K562 (cell line): ENCODE results near the gene FLAD1. TPM values are rescaled to one million over a fixed set of nuclear protein-coding genes. Genes with fewer than 3 reads are reported as not detected.

Experiments
- CHD4 ChIP-seq: fragments of 200-600 bp; sonication (generic); IDR thresholded peaks from 3 replicates; pipeline ENCODE4 v1.6.1; 2012; ENCODE audit warnings: low read depth, mild to moderate bottlenecking, mixed read lengths, low read length, inconsistent platforms; ENCODE audit not compliant: insufficient read depth, insufficient replicate concordance, poor library complexity, severe bottlenecking
- CLOCK ChIP-seq: fragments of 250-450 bp; sonication (Bioruptor Pico); IDR thresholded peaks from 2 replicates; pipeline ENCODE4 v1.4.0; 2020; ENCODE audit warnings: mild to moderate bottlenecking, moderate library complexity, borderline replicate concordance
- CREB1 ChIP-seq, 2 experiments: sonication (generic) in 1 of 2; formaldehyde crosslinking in 1 of 2; IDR thresholded peaks; 2 replicates each; pipeline versions ENCODE4 v1.6.1 to v1.8.0; 2012 to 2022; ENCODE audit warnings: inconsistent platforms in 1 of 2, mild to moderate bottlenecking in 1 of 2, missing genetic modification reagents in 1 of 2, moderate library complexity in 1 of 2
- CSDE1 ChIP-seq, 2 experiments: fragments of 450-650 bp; IDR thresholded peaks; 2 replicates each; pipeline ENCODE4 v1.6.1; 2016; ENCODE audit warnings: mild to moderate bottlenecking in 1 of 2
- DACH1 ChIP-seq: fragments of 450-650 bp; IDR thresholded peaks from 2 replicates; pipeline ENCODE4 v1.6.1; 2018; ENCODE audit not compliant: partially characterized antibody
- EWSR1 ChIP-seq: fragments of 450-650 bp; IDR thresholded peaks from 2 replicates; pipeline ENCODE4 v1.6.1; 2018; ENCODE audit warnings: borderline replicate concordance, mild to moderate bottlenecking, low read depth, moderate library complexity; ENCODE audit not compliant: partially characterized antibody
- HES1 ChIP-seq: fragments of 450-650 bp; IDR thresholded peaks from 2 replicates; pipeline ENCODE4 v1.6.1; 2016; ENCODE audit warnings: low read depth, mild to moderate bottlenecking, moderate library complexity
- HOMEZ ChIP-seq: fragments of 250-450 bp; sonication (Bioruptor Pico); IDR thresholded peaks from 2 replicates; pipeline ENCODE4 v1.4.0; 2020; ENCODE audit warnings: mild to moderate bottlenecking, moderate library complexity
- KAT8 ChIP-seq: fragments of 450-650 bp; IDR thresholded peaks from 2 replicates; pipeline ENCODE4 v1.6.1; 2016; ENCODE audit warnings: low read depth, mild to moderate bottlenecking
- MAX ChIP-seq: sonication (generic); formaldehyde crosslinking; IDR thresholded peaks from 2 replicates; pipeline ENCODE4 v1.9.0; 2022; ENCODE audit warnings: mild to moderate bottlenecking, missing genetic modification reagents
- MAZ ChIP-seq, 2 experiments: fragments of 450-650 bp in 1 of 2; sonication (generic) in 1 of 2; formaldehyde crosslinking; IDR thresholded peaks in 1 of 2; conservative IDR thresholded peaks in 1 of 2; 2 replicates each; pipeline versions ENCODE4 v1.4.0 to v1.5.0; 2020; ENCODE audit warnings: mild to moderate bottlenecking in 1 of 2, missing genetic modification reagents in 1 of 2
- MEF2D ChIP-seq: conservative IDR thresholded peaks from 2 replicates; pipeline ENCODE4 v1.6.1; 2016; ENCODE audit warnings: low read depth, missing genetic modification characterization, missing compliant biosample characterization
- PHTF2 ChIP-seq: fragments of 250-450 bp; sonication (Bioruptor Pico); IDR thresholded peaks from 2 replicates; pipeline ENCODE4 v1.5.0; 2021; ENCODE audit warnings: mild to moderate bottlenecking
- SIN3A ChIP-seq, 2 experiments: fragments of 150-350 bp in 1 of 2; IDR thresholded peaks; 2 replicates each; pipeline ENCODE4 v1.6.1; 2011 to 2016; ENCODE audit warnings: borderline replicate concordance in 2 of 2, low read depth in 2 of 2, low read length in 2 of 2, mild to moderate bottlenecking in 2 of 2, moderate library complexity in 2 of 2; ENCODE audit not compliant: control insufficient read depth in 1 of 2
- SNIP1 ChIP-seq: fragments of 450-650 bp; IDR thresholded peaks from 2 replicates; pipeline ENCODE4 v1.7.1; 2017; ENCODE audit warnings: low read depth, mild to moderate bottlenecking
- SUPT5H ChIP-seq: fragments of 450-650 bp; IDR thresholded peaks from 2 replicates; pipeline ENCODE4 v1.6.1; 2016
- THAP7 ChIP-seq: fragments of 250-450 bp; sonication (Bioruptor Pico); IDR thresholded peaks from 2 replicates; pipeline ENCODE4 v1.5.0; 2021
- ZBTB7A ChIP-seq: IDR thresholded peaks from 2 replicates; pipeline ENCODE4 v1.6.1; 2011; ENCODE audit warnings: low read depth, mild to moderate bottlenecking, low read length, moderate library complexity, borderline replicate concordance; ENCODE audit not compliant: control insufficient read depth
- ZFPM2 ChIP-seq: fragments of 250-450 bp; sonication (Bioruptor Pico); IDR thresholded peaks from 2 replicates; pipeline ENCODE4 v1.5.1; 2022; ENCODE audit warnings: mild to moderate bottlenecking
- ZNF124 ChIP-seq: sonication (generic); formaldehyde crosslinking; IDR thresholded peaks from 2 replicates; pipeline ENCODE4 v1.8.1; 2022; ENCODE audit warnings: missing genetic modification reagents
- polyA plus RNA-seq, 8 experiments: library from polyadenylated mRNA; depleted of rRNA in 4 of 8; stranded (reverse) in 5 of 8; unstranded in 3 of 8; fragments of >200 nt; fragmentation: Nextera tagmentation in 2 of 8; fragmentation: Illumina TruSeq in 1 of 8; extraction: Ambion mirVana in 2 of 8; extraction: Trizol in 1 of 8; gene quantifications; 2 replicates each; pipeline versions ENCODE4 v1.2.1 to v1.2.3, GENCODE V29; 2011 to 2014; ENCODE audit warnings: inconsistent platforms in 1 of 8, missing spikeins in 1 of 8
- total RNA-seq, 7 experiments: library from RNA; depleted of rRNA in 6 of 7; stranded (reverse); fragments of >200 nt in 6 of 7; fragmentation: Illumina TruSeq in 2 of 7; extraction: Trizol in 2 of 7; gene quantifications; 2 replicates each; pipeline versions ENCODE4 v1.2.1 to v1.2.3, GENCODE V29; 2011 to 2021; ENCODE audit warnings: low replicate concordance in 1 of 7

The FLAD1 gene
- total and polyA plus RNA-seq, 9 of the 15 experiments (the other 6 are each of a cell fraction or from before 2014, with no cell fraction given) = 24.9 to 85.8 (median 67.0) TPM

GRCh38 chr1:154962156-154962749 is 20.9 kb upstream of the FLAD1 start (continued):
- TF ChIP-seq SIN3A (IDR thresholded peaks at IDR 0.05; ENCODE audit: borderline replicate concordance in 2 of 2, control insufficient read depth in 1 of 2, low read depth in 2 of 2, low read length in 2 of 2) = peak in 1 of 2 experiments; percentile 43; a peak in 1 of 4 replicates
- TF ChIP-seq CSDE1 (IDR thresholded peaks at IDR 0.05) = no peak
- TF ChIP-seq EWSR1 = no peak
- no peak for TF ChIP-seq SNIP1
- TF ChIP-seq MAX = no peak
- TF ChIP-seq MAZ (CRISPR knock-in tag; conservative IDR thresholded peaks at IDR 0.05 in 1 of 2, IDR thresholded peaks at IDR 0.05 in 1 of 2) = no peak
- no peak for TF ChIP-seq KAT8
- no peak for TF ChIP-seq SUPT5H
- TF ChIP-seq ZBTB7A = peak; percentile 58; the same call in 1 of the 2 replicates
- no peak for TF ChIP-seq CLOCK (CRISPR knock-in tag)
- TF ChIP-seq THAP7 = 0 out of 2 replicates have a peak, but pooled peaks have one; percentile 9
- TF ChIP-seq HOMEZ (CRISPR knock-in tag) = no peak
- TF ChIP-seq ZNF124 = no peak
- no peak for TF ChIP-seq PHTF2
- TF ChIP-seq HES1 = 0 out of 2 replicates have a peak, but pooled peaks have one; percentile 24
- TF ChIP-seq DACH1 = no peak
- TF ChIP-seq CHD4 = no peak
- no peak for TF ChIP-seq CREB1 (IDR thresholded peaks at IDR 0.05)
- TF ChIP-seq CREB1 (CRISPR knock-in tag; IDR thresholded peaks at IDR 0.05) = no peak
- no peak for TF ChIP-seq ZFPM2 (CRISPR knock-in tag)
- TF ChIP-seq MEF2D (tag) = no peak
